HG03442 (cell line): Measurements from ENCODE around the gene RELN.
"Not testable (repeated sequence)": the region's sequence is repeated elsewhere in the genome, so short reads cannot be mapped to it uniquely, and the experiment has no call there.

ENCODE experiments used
- ATAC-seq: cut with Tn5 transposase; IDR thresholded peaks from one replicate; pipeline ENCODE4 v1.9.1; 2021; ENCODE audit warnings: mild to moderate bottlenecking, moderate library complexity; ENCODE audit not compliant: unreplicated experiment

RELN gene

GRCh38 chr7:103944230-103944900 lies 45.1 kb downstream of the RELN start:
- ATAC-seq: no peak

GRCh38 chr7:103941976-103942375 lies 47.5 kb downstream of the RELN start:
- no peak for ATAC-seq

- no peak for ATAC-seq
Observed at GRCh38 chr7:103940382-103941268, 48.8 kb downstream of the RELN start.

- ATAC-seq: no peak
Observed at GRCh38 chr7:103937680-103938079, 51.8 kb downstream of the RELN start.

GRCh38 chr7:103936558-103936957 lies 52.9 kb downstream of the RELN start:
- ATAC-seq: no peak

- ATAC-seq: no peak
Observed at GRCh38 chr7:103934508-103934907, 55.0 kb downstream of the RELN start.

- no peak for ATAC-seq
Observed at GRCh38 chr7:103932389-103932788, 57.1 kb downstream of the RELN start.

GRCh38 chr7:103929901-103930311 lies 59.6 kb downstream of the RELN start:
- no peak for ATAC-seq

GRCh38 chr7:103928581-103928980 lies 60.9 kb downstream of the RELN start:
- no peak for ATAC-seq

- no peak for ATAC-seq
Observed at GRCh38 chr7:103924184-103924583, 65.3 kb downstream of the RELN start.

GRCh38 chr7:103922407-103922806 lies 67.1 kb downstream of the RELN start:
- no peak for ATAC-seq

GRCh38 chr7:103921692-103922091 lies 67.8 kb downstream of the RELN start:
- no peak for ATAC-seq

GRCh38 chr7:103919272-103919868 lies 70.1 kb downstream of the RELN start:
- ATAC-seq: no peak

GRCh38 chr7:103918631-103919271 lies 70.7 kb downstream of the RELN start:
- no peak for ATAC-seq

GRCh38 chr7:103915680-103916357 lies 73.6 kb downstream of the RELN start:
- ATAC-seq: no peak

GRCh38 chr7:103914147-103914899 lies 75.1 kb downstream of the RELN start:
- no peak for ATAC-seq

- ATAC-seq: no peak
Observed at GRCh38 chr7:103912891-103913605, 76.4 kb downstream of the RELN start.

GRCh38 chr7:103911015-103911414 lies 78.4 kb downstream of the RELN start:
- not testable (repeated sequence) for ATAC-seq

- ATAC-seq: no peak
Observed at GRCh38 chr7:103905997-103906396, 83.5 kb downstream of the RELN start.
